Naive B cell (primary cell): Measurements from ENCODE around the gene ZFPM1. TPM values are rescaled to one million over a fixed set of nuclear protein-coding genes. Genes with fewer than 3 reads are reported as not detected.

Experiments
- ATAC-seq, 2 donors: fragments of 150-1000 bp; cut with Tn5 transposase; 2 replicates each; pipeline ENCODE4 v1.10.0; 2021; ENCODE audit warnings: low read depth in 2 of 2, mild to moderate bottlenecking in 2 of 2, moderate library complexity in 2 of 2
- DNase-seq: peaks from one replicate; pipeline ENCODE4 v3.0.0; 2022
- H3K27ac Mint-ChIP-seq, 6 donors: one replicate each; pipeline ENCODE4 v1.8.0; 2020 to 2022; ENCODE audit warnings: mild to moderate bottlenecking in 6 of 6, mixed read lengths in 6 of 6, moderate library complexity in 5 of 6, inconsistent platforms in 2 of 6
- H3K27me3 Mint-ChIP-seq, 3 donors: one replicate each; pipeline ENCODE4 v1.8.0; 2021 to 2022; ENCODE audit warnings: mixed read lengths in 3 of 3, mild to moderate bottlenecking in 1 of 3
- H3K36me3 Mint-ChIP-seq, 2 donors: one replicate each; pipeline ENCODE4 v1.8.0; 2020 to 2022; ENCODE audit warnings: mixed read lengths in 2 of 2, inconsistent platforms in 1 of 2, mild to moderate bottlenecking in 1 of 2
- H3K4me1 Mint-ChIP-seq, 3 donors: one replicate each; pipeline ENCODE4 v1.8.0; 2020 to 2022; ENCODE audit warnings: mixed read lengths in 3 of 3, inconsistent platforms in 1 of 3, mild to moderate bottlenecking in 1 of 3, moderate library complexity in 1 of 3
- H3K4me3 Mint-ChIP-seq, 8 donors: one replicate each; pipeline ENCODE4 v1.8.0; 2020 to 2022; ENCODE audit warnings: mild to moderate bottlenecking in 8 of 8, mixed read lengths in 8 of 8, moderate library complexity in 8 of 8, inconsistent platforms in 2 of 8
- H3K9me3 Mint-ChIP-seq, 7 donors: one replicate each; pipeline ENCODE4 v1.8.0; 2020 to 2022; ENCODE audit warnings: mixed read lengths in 7 of 7, mild to moderate bottlenecking in 5 of 7, inconsistent platforms in 2 of 7, moderate library complexity in 1 of 7
- polyA plus RNA-seq, 6 donors: library from polyadenylated mRNA; unstranded; fragments of 300-500 nt; fragmentation: Illumina TruSeq; gene quantifications; one replicate each; pipeline ENCODE4 v1.2.3, GENCODE V29; 2021; ENCODE audit warnings: low read depth in 6 of 6

The ZFPM1 gene
- polyA plus RNA-seq, 6 donors from 2014 or later: 0.09 to 0.46 (median 0.28) TPM

GRCh38 chr16:88552166-88552565 lies 99.1 kb downstream of the ZFPM1 start:
- H3K9me3 Mint-ChIP-seq: peaks cover 0 to 4% (median 3%) of the 10 kb centered on the region in 7 donors
- ATAC-seq: no peak
- no peak for DNase-seq
- H3K27ac Mint-ChIP-seq: peak overlapping the region in 2 of 6 donors; percentile 57 to 83
- H3K4me3 Mint-ChIP-seq: no peak overlapping the region
- peaks cover 1 to 30% (median 14%) of the 10 kb centered on the region in 3 donors for H3K27me3 Mint-ChIP-seq
- peaks cover 12 to 24% (median 14%) of the 10 kb centered on the region in 3 donors for H3K4me1 Mint-ChIP-seq
- peaks cover 0 to 8% of the 10 kb centered on the region in 2 donors for H3K36me3 Mint-ChIP-seq

DNA sequence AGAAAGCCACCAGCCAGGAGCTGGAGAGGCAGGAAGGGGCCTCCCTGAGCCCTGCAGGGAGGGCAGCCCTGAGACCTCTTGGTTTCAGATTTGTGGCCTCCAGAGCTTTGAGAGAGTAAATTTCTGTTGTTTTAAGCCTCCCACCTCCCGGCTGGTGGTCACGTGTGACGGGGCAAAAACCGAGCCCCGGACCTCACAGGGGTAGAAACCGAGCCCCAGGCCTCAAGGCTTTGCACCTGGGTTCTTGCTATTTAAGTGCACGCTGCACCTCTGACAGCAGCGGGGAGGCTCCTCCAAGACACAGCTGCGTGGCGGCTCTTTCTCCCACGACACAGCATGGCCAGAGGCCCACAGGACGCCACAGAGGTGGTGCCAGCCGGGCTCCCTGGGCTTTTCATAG lies 99.7 kb downstream of the ZFPM1 start:
- Mint-ChIP-seq H3K9me3 (peaks cover 0 to 4% (median 3%) of the 10 kb centered on the region in 7 donors), H3K4me1 (peaks cover 14 to 24% (median 15%) of the 10 kb centered on the region in 3 donors), H3K36me3 (peaks cover 0 to 8% of the 10 kb centered on the region in 2 donors), H3K4me3 (no peak overlapping the region), H3K27ac (peak overlapping the region in 1 of 6 donors; percentile 57), H3K27me3 (peaks cover 4 to 34% (median 19%) of the 10 kb centered on the region in 3 donors)
- no peak for DNase-seq
- ATAC-seq: no peak

DNA sequence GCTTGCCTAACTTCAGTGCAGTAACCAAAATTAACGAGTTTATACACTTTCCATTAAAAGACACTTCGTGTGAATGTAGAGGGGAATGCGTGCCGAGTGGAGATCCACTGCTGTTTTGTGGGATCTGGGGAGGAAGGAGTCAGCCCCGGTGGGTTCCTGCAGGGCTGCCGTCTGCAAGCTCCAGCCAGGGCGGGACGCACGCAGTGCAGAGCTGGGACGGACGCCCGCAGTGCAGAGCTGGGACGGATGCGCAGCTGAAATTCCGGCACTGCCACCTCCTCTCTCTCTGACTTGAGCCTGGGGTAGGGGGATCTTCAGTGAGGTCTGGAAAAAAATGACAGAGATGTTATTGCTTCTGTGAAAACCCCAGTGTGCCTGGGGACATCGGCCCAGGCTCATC lies 100.7 kb downstream of the ZFPM1 start:
- peaks cover 0 to 8% of the 10 kb centered on the region in 2 donors for H3K36me3 Mint-ChIP-seq
- DNase-seq: no peak
- ATAC-seq: no peak
- H3K9me3 Mint-ChIP-seq: peaks cover 0 to 4% (median 3%) of the 10 kb centered on the region in 7 donors
- no peak overlapping the region for H3K4me3 Mint-ChIP-seq
- H3K27ac Mint-ChIP-seq: peak overlapping the region in 1 of 6 donors; percentile 69
- H3K4me1 Mint-ChIP-seq: peaks cover 14 to 25% (median 15%) of the 10 kb centered on the region in 3 donors
- peaks cover 4 to 36% (median 19%) of the 10 kb centered on the region in 3 donors for H3K27me3 Mint-ChIP-seq

DNA sequence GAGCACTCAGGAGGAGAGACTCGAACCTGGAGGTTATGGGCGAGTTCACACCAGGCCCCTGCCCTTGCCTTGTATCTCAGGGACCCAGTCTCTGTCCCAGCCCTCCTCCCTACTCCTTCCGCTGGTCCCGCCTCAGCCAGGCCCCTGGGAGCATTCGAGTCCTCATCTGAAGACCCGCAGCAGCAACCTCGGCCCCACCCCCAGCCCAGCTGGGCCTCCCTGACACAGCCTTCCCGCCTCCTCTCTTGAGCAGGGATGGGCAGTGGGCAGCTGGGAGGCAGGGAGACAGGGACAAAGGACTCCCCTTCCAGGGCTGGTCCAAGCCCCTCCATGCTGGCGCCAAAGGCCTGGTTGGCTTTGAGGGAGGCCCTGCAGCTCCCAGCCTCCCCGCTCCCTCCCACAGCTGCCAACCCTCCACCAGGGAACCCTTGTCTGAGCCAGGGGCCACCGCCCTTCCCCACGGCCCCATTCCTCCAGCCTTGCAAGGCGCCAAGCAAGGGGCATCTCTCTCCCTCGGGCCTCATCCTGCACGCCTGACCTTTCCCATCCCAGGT lies 101.7 kb downstream of the ZFPM1 start:
- Mint-ChIP-seq H3K36me3 (peaks cover 0 to 8% of the 10 kb centered on the region in 2 donors), H3K27me3 (peaks cover 4 to 40% (median 19%) of the 10 kb centered on the region in 3 donors), H3K27ac (peak overlapping the region in 1 of 6 donors; percentile 85), H3K4me1 (peaks cover 9 to 20% (median 14%) of the 10 kb centered on the region in 3 donors), H3K9me3 (peaks cover 0 to 4% (median 3%) of the 10 kb centered on the region in 7 donors), H3K4me3 (no peak overlapping the region)
- no peak for ATAC-seq
- DNase-seq: no peak

DNA sequence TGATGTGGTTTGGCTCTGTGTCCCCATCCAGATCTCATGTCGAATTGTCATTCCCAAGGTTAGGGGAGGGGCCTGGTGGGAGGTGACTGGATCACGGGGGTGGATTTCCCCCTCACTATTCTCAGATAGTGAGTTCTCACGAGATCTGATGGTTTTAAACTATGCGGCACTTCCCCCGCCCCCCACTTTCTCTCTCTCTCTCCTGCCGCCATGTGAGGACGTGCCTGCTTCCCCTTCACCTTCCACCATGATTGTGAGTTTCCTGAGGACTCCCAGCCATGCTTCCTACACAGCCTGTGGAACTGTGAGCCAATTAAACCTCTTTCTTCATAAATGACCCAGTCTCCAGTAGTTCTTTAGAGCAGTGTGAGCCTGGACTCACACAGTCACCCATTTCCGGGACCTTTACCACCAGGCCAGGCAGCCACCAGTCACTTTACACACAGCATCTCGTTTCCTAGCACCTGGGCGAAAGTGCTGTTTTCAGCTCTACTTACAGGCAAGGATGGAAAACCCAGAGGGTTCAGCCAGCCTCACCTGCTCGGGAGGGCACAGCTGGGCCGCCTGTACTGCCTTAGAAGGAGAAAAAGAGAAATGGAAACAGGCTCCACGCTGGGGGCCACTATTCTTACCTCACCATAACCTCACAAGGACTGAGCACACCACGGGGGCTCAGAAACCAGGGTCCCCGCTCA lies 103.4 kb downstream of the ZFPM1 start:
- H3K4me1 Mint-ChIP-seq: peaks cover 0 to 9% (median 8%) of the 10 kb centered on the region in 3 donors
- peaks cover 0 to 4% (median 3%) of the 10 kb centered on the region in 7 donors for H3K9me3 Mint-ChIP-seq
- peak overlapping the region in 1 of 8 donors; percentile 41 for H3K4me3 Mint-ChIP-seq
- H3K27me3 Mint-ChIP-seq: peaks cover 4 to 50% (median 19%) of the 10 kb centered on the region in 3 donors
- H3K27ac Mint-ChIP-seq: peak overlapping the region in 1 of 6 donors; percentile 70
- no peak for ATAC-seq
- peaks cover 0 to 8% of the 10 kb centered on the region in 2 donors for H3K36me3 Mint-ChIP-seq
- DNase-seq: no peak

- Mint-ChIP-seq H3K27ac (no peak overlapping the region), H3K9me3 (peaks cover 0 to 4% (median 3%) of the 10 kb centered on the region in 7 donors), H3K4me3 (peak overlapping the region in 1 of 8 donors; percentile 9), H3K4me1 (peaks cover 5 to 10% (median 7%) of the 10 kb centered on the region in 3 donors), H3K27me3 (peaks cover 4 to 50% (median 19%) of the 10 kb centered on the region in 3 donors), H3K36me3 (peaks cover 0 to 8% of the 10 kb centered on the region in 2 donors)
- DNase-seq (no peak), ATAC-seq (peak; percentile 42 to 59)
Observed at GRCh38 chr16:88558457-88559442, 105.7 kb downstream of the ZFPM1 start.

GRCh38 chr16:88560714-88561484 lies 107.8 kb downstream of the ZFPM1 start:
- ATAC-seq (no peak), DNase-seq (no peak)
- H3K36me3 Mint-ChIP-seq: peaks cover 0 to 8% of the 10 kb centered on the region in 2 donors
- H3K27me3 Mint-ChIP-seq: peaks cover 4 to 37% (median 17%) of the 10 kb centered on the region in 3 donors
- H3K27ac Mint-ChIP-seq: no peak overlapping the region
- H3K4me1 Mint-ChIP-seq: peaks cover 5 to 10% (median 7%) of the 10 kb centered on the region in 3 donors
- H3K4me3 Mint-ChIP-seq: no peak overlapping the region
- H3K9me3 Mint-ChIP-seq: peaks cover 0 to 4% (median 3%) of the 10 kb centered on the region in 7 donors

GRCh38 chr16:88561485-88562359 lies 108.6 kb downstream of the ZFPM1 start:
- Mint-ChIP-seq H3K9me3 (no peaks in the 10 kb centered on the region), H3K36me3 (peaks cover 0 to under 1% of the 10 kb centered on the region in 2 donors), H3K4me1 (peaks cover 5 to 8% (median 7%) of the 10 kb centered on the region in 3 donors), H3K4me3 (peak overlapping the region in 2 of 8 donors; percentile 16 to 73), H3K27me3 (peaks cover 4 to 29% (median 8%) of the 10 kb centered on the region in 3 donors), H3K27ac (peak overlapping the region in 1 of 6 donors; percentile 33)
- ATAC-seq (peak in 1 of 2 donors; percentile 65), DNase-seq (peak; percentile 47)

- H3K27ac Mint-ChIP-seq: no peak overlapping the region
- H3K36me3 Mint-ChIP-seq: no peaks in the 10 kb centered on the region
- no peaks in the 10 kb centered on the region for H3K9me3 Mint-ChIP-seq
- peaks cover 6 to 15% (median 12%) of the 10 kb centered on the region in 3 donors for H3K4me1 Mint-ChIP-seq
- ATAC-seq (no peak), DNase-seq (no peak)
- H3K4me3 Mint-ChIP-seq: no peak overlapping the region
- H3K27me3 Mint-ChIP-seq: peaks cover 0 to 5% (median 0%) of the 10 kb centered on the region in 3 donors
Observed at GRCh38 chr16:88566158-88566557, 113.1 kb downstream of the ZFPM1 start.

DNA sequence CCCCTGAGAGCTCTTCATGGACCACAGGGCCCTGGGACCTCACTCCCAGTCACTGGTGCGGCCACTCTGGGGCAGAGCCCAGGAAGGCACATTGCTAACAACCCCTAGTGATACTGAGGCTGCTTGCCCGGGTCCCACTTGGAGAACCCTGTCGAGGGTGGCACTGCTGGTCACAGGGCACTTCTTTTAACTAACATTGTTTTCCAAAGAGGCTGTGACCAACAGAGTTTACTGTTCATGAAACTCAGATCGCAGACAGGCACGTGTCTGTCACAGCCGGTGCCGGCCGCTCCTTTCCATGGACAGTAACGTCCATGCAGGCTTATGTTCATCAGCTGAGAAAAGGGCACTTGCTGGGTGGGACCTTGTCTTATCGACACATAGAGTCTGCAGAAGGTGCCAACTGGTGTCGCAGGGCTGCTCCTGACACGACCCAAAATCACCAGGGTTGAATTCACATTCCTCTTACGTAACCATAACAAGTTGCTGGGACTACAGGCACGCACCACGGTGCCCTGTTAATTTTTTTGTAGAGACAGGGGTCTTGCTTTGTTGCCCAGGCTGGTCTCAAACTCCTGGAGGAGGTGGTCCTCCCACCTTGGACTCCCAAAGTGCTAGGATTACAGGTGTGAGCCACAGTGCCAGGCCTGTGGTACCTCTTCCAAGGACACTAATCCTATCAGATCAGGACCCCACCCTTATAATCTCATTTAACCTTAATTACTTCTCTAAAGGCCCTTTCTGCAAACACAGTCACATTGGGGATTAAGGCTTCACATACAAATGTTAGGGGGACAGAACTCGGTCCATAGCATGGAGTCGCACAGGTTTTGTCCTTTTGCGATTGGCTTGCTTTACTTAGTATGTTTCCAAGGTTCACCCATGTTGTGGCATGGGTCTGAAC lies 115.9 kb downstream of the ZFPM1 start:
- Mint-ChIP-seq H3K4me3 (peak overlapping the region; percentile 82 to 94 (median 87)), H3K4me1 (peaks cover 12 to 35% (median 17%) of the 10 kb centered on the region in 3 donors), H3K27ac (peak overlapping the region in 5 of 6 donors; percentile 54 to 90 (median 85)), H3K27me3 (no peaks in the 10 kb centered on the region), H3K36me3 (no peaks in the 10 kb centered on the region), H3K9me3 (no peaks in the 10 kb centered on the region)
- ATAC-seq (no peak), DNase-seq (no peak)

DNA sequence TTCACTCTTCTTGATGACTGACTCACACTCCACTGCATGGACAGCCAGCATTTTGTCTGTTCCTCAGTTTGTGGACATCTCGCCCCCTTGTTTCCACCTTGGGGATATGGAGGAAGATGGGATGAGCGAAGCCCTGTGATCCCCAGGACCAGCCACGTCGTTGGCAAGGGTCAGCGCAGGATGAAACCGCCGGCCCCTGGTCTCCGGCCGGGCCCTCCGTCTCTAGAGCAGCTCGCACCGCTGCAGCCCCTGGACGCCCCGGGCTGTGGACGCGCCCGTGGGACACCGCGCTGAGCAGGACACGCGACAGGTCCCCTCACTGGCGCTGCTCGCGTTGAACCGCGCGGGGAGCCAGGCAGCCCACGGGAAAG lies 116.5 kb downstream of the ZFPM1 start:
- Mint-ChIP-seq H3K4me1 (peaks cover 12 to 35% (median 18%) of the 10 kb centered on the region in 3 donors), H3K4me3 (peak overlapping the region; percentile 82 to 94 (median 87)), H3K27ac (peak overlapping the region; percentile 54 to 90 (median 86)), H3K27me3 (no peaks in the 10 kb centered on the region), H3K9me3 (no peaks in the 10 kb centered on the region), H3K36me3 (no peaks in the 10 kb centered on the region)
- ATAC-seq: peak; percentile 22 to 30
- DNase-seq: no peak
